ENCODE results near the gene KCNQ4. TPM values are rescaled to one million over a fixed set of nuclear protein-coding genes. Genes with fewer than 3 reads are reported as not detected.

The KCNQ4 gene
- total RNA-seq, 1 donor from 2014 or later: 0.85 TPM

DNA sequence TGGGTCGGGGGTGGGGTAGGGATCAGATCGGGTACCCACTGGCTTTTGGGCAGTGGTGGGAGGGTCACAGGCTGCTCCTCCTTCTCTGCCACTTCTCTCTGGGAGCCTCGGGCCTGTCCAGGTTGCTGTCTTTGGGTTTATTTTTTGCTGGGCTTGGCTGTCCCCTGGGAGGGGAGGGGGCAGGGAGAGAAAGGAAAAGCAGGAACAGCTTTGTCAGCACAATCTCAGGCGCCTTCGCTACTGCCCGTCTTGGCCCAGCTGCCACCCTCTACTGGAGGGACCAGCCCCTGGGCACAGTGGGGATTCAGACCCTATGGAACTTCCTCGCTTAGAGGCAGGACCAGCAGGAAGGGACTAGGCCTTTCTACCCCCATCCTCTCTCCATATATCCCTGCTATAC lies 8.4 kb downstream of the KCNQ4 start:
- TF ChIP-seq, protein P1, sequence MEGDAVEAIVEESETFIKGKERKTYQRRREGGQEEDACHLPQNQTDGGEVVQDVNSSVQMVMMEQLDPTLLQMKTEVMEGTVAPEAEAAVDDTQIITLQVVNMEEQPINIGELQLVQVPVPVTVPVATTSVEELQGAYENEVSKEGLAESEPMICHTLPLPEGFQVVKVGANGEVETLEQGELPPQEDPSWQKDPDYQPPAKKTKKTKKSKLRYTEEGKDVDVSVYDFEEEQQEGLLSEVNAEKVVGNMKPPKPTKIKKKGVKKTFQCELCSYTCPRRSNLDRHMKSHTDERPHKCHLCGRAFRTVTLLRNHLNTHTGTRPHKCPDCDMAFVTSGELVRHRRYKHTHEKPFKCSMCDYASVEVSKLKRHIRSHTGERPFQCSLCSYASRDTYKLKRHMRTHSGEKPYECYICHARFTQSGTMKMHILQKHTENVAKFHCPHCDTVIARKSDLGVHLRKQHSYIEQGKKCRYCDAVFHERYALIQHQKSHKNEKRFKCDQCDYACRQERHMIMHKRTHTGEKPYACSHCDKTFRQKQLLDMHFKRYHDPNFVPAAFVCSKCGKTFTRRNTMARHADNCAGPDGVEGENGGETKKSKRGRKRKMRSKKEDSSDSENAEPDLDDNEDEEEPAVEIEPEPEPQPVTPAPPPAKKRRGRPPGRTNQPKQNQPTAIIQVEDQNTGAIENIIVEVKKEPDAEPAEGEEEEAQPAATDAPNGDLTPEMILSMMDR (conservative IDR thresholded peaks at IDR 0.05): no peak
- no peaks in the 10 kb centered on the region for H3K9me3 Mint-ChIP-seq
- H3K4me1 Mint-ChIP-seq (ENCODE audit: unreplicated experiment): peaks cover 31% of the 10 kb centered on the region
- H3K4me3 Mint-ChIP-seq: no peak overlapping the region
- H3K27me3 Mint-ChIP-seq: peaks cover 19% of the 10 kb centered on the region
- no peak for DNase-seq (ENCODE audit: extremely low spot score, unreplicated experiment)
- H3K27ac Mint-ChIP-seq: no peak overlapping the region
- H3K36me3 Mint-ChIP-seq: no peaks in the 10 kb centered on the region

DNA sequence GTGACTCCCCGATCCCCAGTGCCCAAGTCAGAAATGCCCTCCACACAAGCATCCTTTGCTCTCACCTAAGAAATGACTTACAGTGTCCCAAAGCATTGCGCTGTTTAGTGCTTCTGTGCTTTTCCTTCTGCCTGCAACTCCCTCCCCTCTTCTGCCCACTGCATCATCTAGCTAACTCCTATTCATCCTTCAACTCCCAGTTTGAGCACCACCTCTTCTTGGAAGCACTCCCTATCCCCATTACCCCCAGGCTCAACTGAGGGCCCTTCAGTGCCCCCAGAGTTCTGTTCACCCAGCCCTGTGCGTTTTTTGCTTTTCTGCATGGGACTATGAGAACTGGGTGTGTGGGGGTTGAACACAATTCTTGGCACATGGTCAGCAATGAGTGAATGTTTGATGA lies 10.0 kb downstream of the KCNQ4 start:
- Mint-ChIP-seq H3K4me3 (no peak overlapping the region), H3K36me3 (no peaks in the 10 kb centered on the region)
- TF ChIP-seq, protein P1 (conservative IDR thresholded peaks at IDR 0.05): no peak

DNA sequence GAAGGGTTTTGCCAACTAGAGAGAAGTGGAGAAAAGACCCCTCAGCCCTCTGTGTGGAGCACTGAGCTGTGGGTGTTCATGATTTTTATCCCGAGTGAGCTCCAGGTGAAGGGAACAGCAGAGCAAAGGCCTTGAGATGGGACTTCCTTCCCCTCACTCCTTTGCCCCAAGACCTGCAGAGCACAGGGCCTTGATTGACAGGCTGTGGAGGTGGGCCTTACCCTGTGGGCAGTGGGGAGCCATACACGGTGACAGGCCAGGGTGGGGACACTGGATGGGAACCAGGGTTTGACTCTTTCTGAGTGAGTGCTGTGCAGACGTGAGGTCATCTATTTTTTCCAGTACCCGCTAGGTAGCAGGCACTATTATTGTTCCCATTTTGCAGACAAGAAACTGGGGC lies 10.5 kb downstream of the KCNQ4 start:
- TF ChIP-seq, protein P1 (conservative IDR thresholded peaks at IDR 0.05): no peak
- Mint-ChIP-seq H3K4me3 (no peak overlapping the region), H3K36me3 (no peaks in the 10 kb centered on the region), H3K27me3 (peaks cover 19% of the 10 kb centered on the region), H3K4me1 (ENCODE audit: unreplicated experiment) (peaks cover 35% of the 10 kb centered on the region), H3K9me3 (no peaks in the 10 kb centered on the region), H3K27ac (no peak overlapping the region)
- no peak for DNase-seq (ENCODE audit: extremely low spot score, unreplicated experiment)

More for the DNA sequence above, 10.0 kb downstream of the KCNQ4 start:
- H3K4me1 Mint-ChIP-seq (ENCODE audit: unreplicated experiment): peaks cover 35% of the 10 kb centered on the region
- peaks cover 19% of the 10 kb centered on the region for H3K27me3 Mint-ChIP-seq
- no peaks in the 10 kb centered on the region for H3K9me3 Mint-ChIP-seq
- DNase-seq (ENCODE audit: extremely low spot score, unreplicated experiment): no peak
- H3K27ac Mint-ChIP-seq: no peak overlapping the region

DNA sequence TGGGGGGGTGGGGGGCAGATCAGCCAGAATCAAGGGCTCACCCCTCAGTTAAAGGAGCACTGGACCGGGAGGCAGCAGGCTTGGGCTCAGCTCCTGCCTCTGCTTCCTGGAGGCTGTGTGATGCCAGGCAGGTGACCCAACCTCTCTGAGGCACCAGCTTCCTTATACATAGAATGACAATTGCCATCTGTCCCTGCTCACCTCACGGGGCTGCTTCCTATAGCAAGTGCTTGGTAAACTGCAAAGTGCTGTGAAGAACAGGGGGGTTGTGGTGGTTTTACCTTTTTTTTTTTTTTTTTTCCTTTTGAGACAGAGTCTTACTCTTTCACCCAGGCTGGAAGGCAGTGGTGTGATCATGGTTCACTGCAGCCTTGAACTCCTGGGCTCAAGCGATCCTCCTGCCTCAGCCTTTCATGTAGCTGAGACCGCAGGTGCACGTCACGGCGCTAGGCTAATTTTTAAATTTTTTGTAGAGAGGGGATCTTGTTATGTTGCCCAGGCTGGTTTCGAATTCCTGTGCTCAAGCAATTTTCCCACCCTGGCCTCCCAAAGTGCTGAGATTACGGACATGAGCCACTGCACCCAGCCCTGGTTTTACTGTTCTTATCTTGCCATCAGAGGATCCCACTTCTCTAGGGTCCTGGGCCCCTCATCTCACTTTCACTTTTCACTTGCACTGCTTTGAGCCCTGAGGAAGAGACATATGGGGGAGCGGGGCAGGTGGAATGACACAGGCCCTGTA lies 11.6 kb downstream of the KCNQ4 start:
- DNase-seq (ENCODE audit: extremely low spot score, unreplicated experiment): no peak
- H3K4me1 Mint-ChIP-seq (ENCODE audit: unreplicated experiment): peaks cover 28% of the 10 kb centered on the region
- TF ChIP-seq, protein P1 (conservative IDR thresholded peaks at IDR 0.05): no peak
- H3K27ac Mint-ChIP-seq: no peak overlapping the region
- no peaks in the 10 kb centered on the region for H3K36me3 Mint-ChIP-seq
- H3K4me3 Mint-ChIP-seq: no peak overlapping the region
- peaks cover 12% of the 10 kb centered on the region for H3K27me3 Mint-ChIP-seq
- no peaks in the 10 kb centered on the region for H3K9me3 Mint-ChIP-seq

DNA sequence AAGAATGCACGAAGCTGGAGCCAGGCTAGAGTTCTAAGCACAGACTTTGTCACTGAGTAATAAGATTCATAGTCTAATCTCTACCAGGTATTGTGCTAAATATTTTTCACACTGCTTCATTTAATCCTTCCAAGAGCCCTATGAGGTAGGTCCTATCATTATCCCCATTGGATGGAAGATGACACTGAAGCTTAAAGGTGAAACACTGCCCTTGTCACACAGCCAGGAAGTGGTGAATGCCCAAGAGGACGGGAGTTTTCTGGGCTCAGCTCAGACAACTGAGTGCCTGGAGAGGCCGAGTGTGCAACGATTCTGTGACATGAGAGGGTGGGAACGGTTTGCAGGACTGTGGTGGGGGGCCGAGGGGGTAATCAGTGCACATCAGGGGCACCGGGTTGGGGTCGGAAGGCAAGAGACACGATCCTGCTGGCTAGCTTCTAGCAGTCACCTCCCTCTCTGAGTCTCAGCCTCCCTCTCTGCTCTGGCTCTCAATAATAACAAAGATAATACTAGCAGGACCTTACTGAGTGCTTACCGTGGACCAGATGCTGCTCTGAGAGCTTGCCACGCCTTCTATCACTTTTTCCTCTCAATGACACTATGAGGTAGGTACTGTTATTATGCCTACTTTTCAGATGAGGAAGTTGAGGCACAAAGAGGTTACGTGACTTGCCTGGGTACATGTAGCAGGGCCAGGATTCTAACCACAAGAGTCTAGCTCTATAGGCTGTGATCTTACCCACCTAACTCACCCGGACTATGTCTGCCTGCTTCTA lies 12.4 kb downstream of the KCNQ4 start:
- Mint-ChIP-seq H3K9me3 (no peaks in the 10 kb centered on the region), H3K36me3 (no peaks in the 10 kb centered on the region), H3K27ac (no peak overlapping the region), H3K27me3 (peaks cover 11% of the 10 kb centered on the region), H3K4me3 (no peak overlapping the region), H3K4me1 (ENCODE audit: unreplicated experiment) (peaks cover 27% of the 10 kb centered on the region)
- TF ChIP-seq, protein P1 (conservative IDR thresholded peaks at IDR 0.05): no peak
- no peak for DNase-seq (ENCODE audit: extremely low spot score, unreplicated experiment)
